RPMI8226 (cell line): Measurements from ENCODE around the gene MRE11.
A peak's percentile ranks its signal among the peaks of the same experiment; 100 is the strongest.
"Not testable (repeated sequence)": the region's sequence is repeated elsewhere in the genome, so short reads cannot be mapped to it uniquely, and the experiment has no call there.

Experiments
- DNase-seq: peaks from one replicate; pipeline ENCODE4 v3.0.0-alpha.2; 2015

The MRE11 gene

GRCh38 chr11:94418123-94418765 lies 75.4 kb downstream of the MRE11 start:
- no peak for DNase-seq

- peak; percentile 20 for DNase-seq
Observed at GRCh38 chr11:94417386-94417987, 76.2 kb downstream of the MRE11 start.

GRCh38 chr11:94405062-94405833 lies 88.4 kb downstream of the MRE11 start:
- no peak for DNase-seq

GRCh38 chr11:94402355-94402754 lies 91.3 kb downstream of the MRE11 start:
- DNase-seq: no peak

GRCh38 chr11:94401773-94402265 lies 91.8 kb downstream of the MRE11 start:
- no peak for DNase-seq

- no peak for DNase-seq
Observed at GRCh38 chr11:94400839-94401772, 92.5 kb downstream of the MRE11 start, which contains the start of gene GPR83. TSS of gene GPR83 (minus strand) at chr11:94401419. CDS start at chr11:94401247, 172 bp downstream.

GRCh38 chr11:94400457-94400838 lies 93.2 kb downstream of the MRE11 start:
- no peak for DNase-seq

- no peak for DNase-seq
Observed at GRCh38 chr11:94400050-94400449, 93.6 kb downstream of the MRE11 start.

- DNase-seq: no peak
Observed at GRCh38 chr11:94398101-94398500, 95.5 kb downstream of the MRE11 start.

GRCh38 chr11:94396282-94396681 lies 97.4 kb downstream of the MRE11 start:
- DNase-seq: no peak

GRCh38 chr11:94391937-94392336 lies 101.7 kb downstream of the MRE11 start:
- DNase-seq: not testable (repeated sequence)

- no peak for DNase-seq
Observed at GRCh38 chr11:94379613-94380012, 114.0 kb downstream of the MRE11 start.

- no peak for DNase-seq
Observed at GRCh38 chr11:94376841-94377240, 116.8 kb downstream of the MRE11 start.

- DNase-seq: not testable (repeated sequence)
Observed at GRCh38 chr11:94370576-94370975, 123.1 kb downstream of the MRE11 start.
